HG03439 (cell line): Measurements from ENCODE around the gene MST1.

Experiments used
- ATAC-seq: cut with Tn5 transposase; IDR thresholded peaks from one replicate; pipeline ENCODE4 v1.9.1; 2021; ENCODE audit warnings: mild to moderate bottlenecking, moderate library complexity; ENCODE audit not compliant: unreplicated experiment

MST1 gene

GRCh38 chr3:49680493-49681231 lies 8.6 kb downstream of the MST1 start:
- no peak for ATAC-seq

GRCh38 chr3:49675912-49676311 lies 13.4 kb downstream of the MST1 start:
- ATAC-seq, result no peak

GRCh38 chr3:49674497-49674983 lies 14.7 kb downstream of the MST1 start:
- peak; percentile 7 for ATAC-seq

GRCh38 chr3:49673715-49674496 lies 15.4 kb downstream of the MST1 start, which contains the start of gene APEH:
Gene APEH (plus strand): TSS chr3:49674351. CDS start chr3:49674402, 51 bp downstream.
- peak; percentile 79 for ATAC-seq

- no peak for ATAC-seq
These were observed 16.1 kb downstream of the MST1 start for GRCh38 chr3:49673121-49673714.

GRCh38 chr3:49671291-49672288 lies 17.7 kb downstream of the MST1 start:
- no peak for ATAC-seq

GRCh38 chr3:49670940-49671290 lies 18.4 kb downstream of the MST1 start:
- ATAC-seq, result no peak

- no peak for ATAC-seq
These were observed 19.9 kb downstream of the MST1 start for GRCh38 chr3:49669352-49669751.

GRCh38 chr3:49668861-49669260 lies 20.4 kb downstream of the MST1 start:
- ATAC-seq, result no peak

GRCh38 chr3:49668414-49668797 lies 20.9 kb downstream of the MST1 start:
- ATAC-seq, result no peak

GRCh38 chr3:49667701-49668413 lies 21.4 kb downstream of the MST1 start:
- ATAC-seq, result no peak

GRCh38 chr3:49666592-49666991 lies 22.7 kb downstream of the MST1 start:
- ATAC-seq, result no peak

GRCh38 chr3:49665822-49666519 lies 23.3 kb downstream of the MST1 start:
- no peak for ATAC-seq

GRCh38 chr3:49664300-49664699 lies 25.0 kb downstream of the MST1 start:
- ATAC-seq, result no peak

GRCh38 chr3:49663831-49664230 lies 25.4 kb downstream of the MST1 start:
- ATAC-seq, result no peak

GRCh38 chr3:49662720-49663413 lies 26.4 kb downstream of the MST1 start:
- ATAC-seq, result no peak

- ATAC-seq, result no peak
These were observed 27.3 kb downstream of the MST1 start for GRCh38 chr3:49662021-49662420.

- ATAC-seq, result no peak
These were observed 28.0 kb downstream of the MST1 start for GRCh38 chr3:49661281-49661680.

- ATAC-seq, result no peak
These were observed 29.5 kb downstream of the MST1 start for GRCh38 chr3:49659756-49660155.
